ENCODE measurements around the gene SYK.

SYK gene

GRCh38 chr9:90854637-90855175, 53.1 kb downstream of the SYK start:
- DNase-seq = no peak

DNA sequence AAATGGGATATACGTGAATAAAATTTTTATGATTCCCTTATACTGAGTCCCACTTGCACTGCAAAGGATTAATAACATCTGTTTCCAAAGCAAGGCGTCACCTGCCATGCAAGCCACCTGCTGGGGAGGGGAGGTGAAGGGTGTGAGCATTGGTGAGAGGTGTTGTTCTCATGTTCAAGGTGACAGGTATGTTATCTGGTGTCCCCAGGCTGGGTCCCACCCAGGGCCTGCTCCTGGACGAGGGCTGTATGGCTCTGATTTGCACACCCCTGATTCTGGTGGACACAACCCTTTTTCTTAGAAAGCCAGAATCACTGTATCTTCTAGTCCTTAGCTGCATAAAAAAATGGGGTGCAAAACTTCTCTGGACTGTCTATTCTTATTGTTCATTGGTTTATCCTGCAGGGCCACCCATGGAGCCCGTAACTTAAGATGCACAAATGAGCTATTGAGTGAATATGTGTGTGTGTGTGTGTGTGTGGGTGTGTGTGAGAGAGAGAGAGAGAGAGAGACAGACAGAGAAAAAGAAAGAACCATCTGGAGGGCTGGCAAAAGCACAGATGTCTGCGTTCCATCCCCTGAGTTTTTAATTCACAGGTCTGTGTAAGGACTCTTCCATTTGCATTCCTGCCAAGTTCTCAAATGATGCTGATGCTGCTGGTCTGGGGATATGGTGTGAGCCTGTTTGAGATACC, 53.7 kb downstream of the SYK start:
- no peak for DNase-seq

- DNase-seq = no peak
Measured at GRCh38 chr9:90857091-90857490, 55.5 kb downstream of the SYK start.

GRCh38 chr9:90857855-90858254, 56.2 kb downstream of the SYK start:
- DNase-seq = no peak

DNA sequence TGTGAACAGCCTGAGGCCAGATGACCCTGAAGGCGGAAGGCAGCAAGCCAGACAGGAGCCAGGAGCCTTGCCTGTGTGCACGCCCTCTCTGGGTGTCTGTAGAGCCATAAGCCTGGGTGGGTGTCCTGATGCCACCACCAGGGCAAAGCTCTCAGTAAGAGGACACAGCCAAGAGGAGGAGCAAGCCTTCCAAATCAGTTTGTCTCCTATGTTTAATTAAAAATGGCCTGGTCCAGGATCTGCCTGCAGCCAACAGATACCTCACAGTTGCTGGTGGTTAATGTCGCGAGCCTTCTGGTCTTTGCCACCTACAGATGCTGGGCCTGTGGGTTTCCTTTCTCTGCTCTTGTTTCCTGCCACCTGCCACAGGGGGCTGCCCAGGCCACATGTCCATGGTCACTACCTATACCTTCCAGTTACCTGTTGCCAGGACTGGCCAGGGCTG, 56.9 kb downstream of the SYK start:
- DNase-seq = no peak

GRCh38 chr9:90860382-90860781, 58.8 kb downstream of the SYK start:
- DNase-seq = no peak

GRCh38 chr9:90860826-90861225, 59.2 kb downstream of the SYK start:
- no peak for DNase-seq

DNA sequence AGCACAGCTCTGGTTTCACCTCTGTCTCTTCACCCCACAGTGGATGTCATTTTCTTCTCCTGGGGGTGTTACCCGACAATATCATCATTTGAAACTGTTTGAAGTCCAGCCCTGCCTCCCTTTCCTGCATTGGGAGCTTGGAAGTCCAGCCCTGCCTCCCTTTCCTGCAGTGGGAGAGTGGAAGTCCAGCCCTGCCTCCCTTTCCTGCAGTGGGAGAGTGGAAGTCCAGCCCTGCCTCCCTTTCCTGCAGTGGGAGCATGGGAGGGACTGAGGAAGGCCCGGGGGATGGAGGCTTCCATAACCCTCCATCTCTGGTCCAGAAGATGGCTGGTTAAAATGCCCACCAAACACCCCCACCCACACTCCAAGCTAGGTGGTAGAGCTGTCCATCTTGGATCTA, 59.8 kb downstream of the SYK start:
- DNase-seq = no peak

GRCh38 chr9:90861826-90862740, 60.5 kb downstream of the SYK start:
- DNase-seq = no peak

GRCh38 chr9:90864779-90865178, 63.2 kb downstream of the SYK start:
- DNase-seq = no peak

DNA sequence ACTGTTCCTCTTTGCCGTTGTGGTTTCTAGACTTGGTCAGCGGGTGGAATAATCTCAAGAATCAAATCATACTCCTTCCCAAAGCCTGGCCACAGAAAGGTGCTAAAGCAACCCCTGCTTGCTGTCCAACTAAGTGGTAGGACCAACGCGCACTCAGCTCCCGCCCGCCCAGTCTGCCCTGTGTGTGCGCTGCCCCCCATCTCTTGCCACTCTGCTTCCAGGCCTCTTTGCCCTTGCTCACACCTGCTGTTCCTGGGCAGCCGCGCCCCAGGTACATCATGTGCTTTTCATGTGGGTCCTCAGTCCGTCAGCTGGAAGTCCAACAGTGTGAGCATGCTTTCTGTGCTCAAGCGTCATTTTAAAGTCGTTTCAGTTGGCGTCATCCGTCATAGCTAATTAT, 65.5 kb downstream of the SYK start:
- DNase-seq = no peak

- DNase-seq = no peak
Measured at GRCh38 chr9:90868555-90868954, 66.9 kb downstream of the SYK start.

DNA sequence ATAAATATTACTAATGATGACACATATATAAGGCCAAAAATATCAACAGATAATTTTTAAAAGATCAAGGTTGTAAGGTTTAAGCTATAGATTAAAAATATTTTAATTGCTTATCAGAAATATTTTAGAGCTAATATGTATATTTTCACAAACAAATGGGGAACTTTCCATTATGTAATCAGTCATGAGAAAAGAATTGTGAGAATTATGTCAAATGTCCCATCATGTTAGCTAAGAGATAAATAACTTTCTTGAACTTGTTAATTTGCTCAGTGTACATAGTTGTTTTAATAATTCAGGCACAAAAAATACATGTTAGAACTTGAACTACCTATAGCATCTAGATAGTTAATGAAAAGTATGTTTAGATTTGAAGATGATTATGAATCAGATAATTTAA, 67.7 kb downstream of the SYK start:
- no peak for DNase-seq

DNA sequence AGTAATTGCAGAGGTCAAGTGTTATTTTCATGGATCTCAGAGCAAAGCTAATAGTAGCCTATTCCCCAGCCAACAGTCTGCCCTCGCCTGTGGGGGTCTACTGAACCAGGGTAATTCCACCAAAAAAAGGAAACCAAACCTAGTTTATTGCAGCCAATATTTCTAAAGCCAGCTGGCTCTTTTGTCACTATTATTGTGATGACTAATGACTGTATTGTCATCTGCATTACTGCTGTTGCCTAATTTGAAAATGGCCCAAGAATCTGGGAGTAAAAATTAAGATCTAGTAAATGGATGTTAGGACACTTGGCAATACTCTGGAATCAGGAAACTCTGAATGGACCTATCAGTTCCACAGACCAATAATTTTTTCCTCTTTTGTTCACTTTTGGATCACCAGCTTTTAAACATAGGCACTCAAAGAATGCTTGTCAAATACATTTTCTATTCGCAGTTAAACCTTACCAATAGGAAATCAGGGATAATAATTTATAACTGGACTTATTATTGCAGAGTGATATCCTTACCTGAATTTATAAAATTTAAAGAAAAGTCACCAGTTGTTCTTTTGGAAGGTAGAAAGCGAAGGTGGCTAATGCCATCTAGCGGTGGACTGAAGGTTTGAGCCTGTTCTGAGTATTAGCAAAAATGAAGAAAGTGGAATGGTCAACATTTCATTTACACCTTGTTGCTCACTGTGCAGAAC, 69.2 kb downstream of the SYK start:
- DNase-seq = no peak

DNA sequence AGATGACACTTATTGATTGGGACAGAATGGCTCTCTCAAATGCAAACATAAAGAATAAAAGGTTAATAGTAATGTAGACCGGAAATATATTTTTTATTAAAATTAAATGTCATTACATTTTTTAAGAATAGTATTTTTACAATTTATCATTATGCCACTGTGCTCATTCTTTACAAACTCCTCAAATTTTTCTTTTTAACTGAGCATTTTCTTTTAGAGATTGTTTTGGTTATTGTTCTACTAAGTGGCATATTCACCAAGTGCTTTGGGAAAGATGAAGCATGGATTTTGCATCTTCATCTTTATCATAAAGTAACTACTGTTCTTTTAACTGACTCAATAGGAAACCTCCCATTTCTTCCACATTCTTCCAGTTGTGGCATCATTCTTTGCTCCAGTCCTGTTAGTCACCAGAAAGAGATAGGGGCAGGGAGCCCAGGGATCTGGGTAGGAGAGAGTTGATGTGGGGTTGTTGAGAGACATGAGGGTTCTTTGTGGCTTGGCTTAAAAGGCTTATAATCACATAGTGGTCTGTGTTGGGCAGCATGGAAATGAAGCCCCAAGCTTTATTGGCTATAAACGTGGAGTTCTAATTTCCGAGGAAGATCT, 69.8 kb downstream of the SYK start:
- no peak for DNase-seq

DNA sequence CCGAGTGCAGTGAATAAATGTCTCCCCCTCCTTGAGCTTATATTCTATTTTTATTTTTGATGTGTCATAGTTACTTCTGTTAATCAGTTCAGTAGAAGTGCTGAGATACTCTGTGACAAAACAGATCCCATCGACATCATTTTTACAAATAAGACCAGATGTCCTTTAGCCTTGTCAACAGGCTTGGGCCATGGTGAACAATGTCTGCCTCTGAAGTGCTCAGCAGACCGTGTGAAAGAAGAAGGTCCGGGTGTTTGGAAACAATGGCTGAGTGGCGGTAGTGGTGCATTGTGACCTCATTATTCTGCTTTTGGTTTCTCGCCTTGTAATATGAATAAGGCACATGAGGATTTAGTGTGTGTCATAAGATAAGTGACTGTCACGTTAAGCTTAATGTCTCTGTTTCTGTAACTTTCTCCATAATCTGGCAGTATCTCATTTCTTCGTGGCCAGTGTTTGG, 71.2 kb downstream of the SYK start:
- DNase-seq = no peak

- no peak for DNase-seq
Measured at GRCh38 chr9:90873422-90873821, 71.8 kb downstream of the SYK start.

DNA sequence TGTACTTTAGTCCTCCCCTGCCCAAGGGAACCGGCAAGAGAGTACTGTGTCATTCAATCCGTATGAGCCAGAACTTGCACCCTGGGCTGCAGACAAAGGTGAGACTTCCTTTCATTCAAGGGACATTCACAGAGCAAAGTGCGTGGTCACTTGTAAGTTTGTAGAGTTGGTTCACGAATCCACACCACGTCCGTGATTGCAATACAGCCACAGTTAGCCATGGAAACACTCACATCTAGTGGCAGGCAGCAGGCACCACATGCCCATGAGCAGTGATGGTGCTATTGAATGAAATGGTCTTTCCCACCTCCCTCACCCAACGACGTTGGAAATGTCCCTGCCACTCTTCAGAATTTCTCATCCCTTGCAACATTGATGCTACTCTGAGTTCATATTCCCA, 72.6 kb downstream of the SYK start:
- no peak for DNase-seq

- DNase-seq = no peak
Measured at GRCh38 chr9:90878562-90878961, 76.9 kb downstream of the SYK start.

GRCh38 chr9:90880066-90880465, 78.4 kb downstream of the SYK start:
- no peak for DNase-seq

DNA sequence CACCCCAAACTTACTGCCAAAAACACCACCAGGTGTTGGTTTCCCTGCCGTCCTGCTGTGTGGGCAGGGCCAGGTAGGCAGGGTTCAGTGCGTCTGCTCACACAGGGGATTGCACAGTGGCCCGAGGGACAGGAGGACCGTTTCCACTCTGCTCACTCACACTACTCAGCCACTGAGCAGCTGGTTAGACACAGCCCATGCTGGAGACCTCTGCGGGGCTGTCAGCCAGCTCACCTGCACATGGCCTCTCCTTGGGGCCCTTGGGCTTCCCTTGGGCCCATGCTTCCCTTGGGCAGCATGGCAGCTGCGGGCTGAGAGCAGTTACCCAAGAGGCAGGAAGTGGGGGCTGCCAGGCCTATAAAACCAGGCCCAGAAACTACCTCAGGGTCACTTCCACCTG, 79.0 kb downstream of the SYK start:
- DNase-seq = no peak

DNA sequence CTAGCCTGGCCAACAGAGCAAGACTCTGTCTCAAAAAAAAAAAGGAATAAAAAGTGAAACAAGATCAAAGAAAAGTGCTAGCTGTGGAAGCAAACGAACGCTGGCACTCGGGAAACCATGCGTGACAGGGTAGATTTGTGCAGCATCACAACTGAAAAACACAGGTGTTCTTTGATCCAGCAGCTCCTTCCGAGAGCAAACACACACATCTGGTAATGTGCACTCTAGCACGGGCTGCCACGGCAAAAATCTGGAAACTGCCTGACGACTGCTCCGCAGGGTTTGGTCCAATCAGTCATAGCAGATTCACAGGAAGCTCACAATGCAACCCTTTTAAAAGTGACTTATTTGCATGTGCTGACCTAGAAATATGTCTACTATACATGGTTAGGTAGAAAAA, 80.0 kb downstream of the SYK start:
- DNase-seq = no peak

Measured in activated effector memory CD4-positive, alpha-beta T cell treated with Interleukin-2 at 50 U/mL for 16 hours (primary cell).